HEK293T (cell line): ENCODE measurements around the gene SYTL2.
A peak's percentile ranks its signal among the peaks of the same experiment; 100 is the strongest.
"Not testable (repeated sequence)": the region's sequence is repeated elsewhere in the genome, so short reads cannot be mapped to it uniquely, and the experiment has no call there.

Experiments used
- CTCF ChIA-PET: fragments of 350-600 bp; formaldehyde crosslinking; extraction: SDS; loops from one replicate; lab custom pipeline; 2021; ENCODE audit warnings: antibody characterized with exemption, inconsistent platforms; lab: Yijun Ruan, JAX
- POLR2A ChIA-PET: fragments of 350-600 bp; formaldehyde crosslinking; extraction: SDS; loops from one replicate; lab custom pipeline; 2020; ENCODE audit warnings: antibody characterized with exemption, inconsistent platforms; lab: Yijun Ruan, JAX
- DNase-seq: peaks from one replicate; pipeline ENCODE4 v3.0.0; 2012; ENCODE audit warnings: mixed read lengths; ENCODE audit errors: extremely low spot score
- ARNT ChIP-seq: fragments of 450-650 bp; IDR thresholded peaks from 2 replicates; pipeline ENCODE4 v1.6.1; 2017; ENCODE audit warnings: mild to moderate bottlenecking
- BHLHE40 ChIP-seq: fragments of 450-650 bp; IDR thresholded peaks from 2 replicates; pipeline ENCODE4 v1.6.1; 2016; ENCODE audit warnings: mild to moderate bottlenecking, moderate library complexity, borderline replicate concordance
- CTBP1 ChIP-seq: fragments of 450-650 bp; IDR thresholded peaks from 2 replicates; pipeline ENCODE4 v1.6.1; 2016; ENCODE audit warnings: borderline replicate concordance
- ELF4 ChIP-seq: fragments of 450-650 bp; IDR thresholded peaks from 2 replicates; pipeline ENCODE4 v1.6.1; 2017; ENCODE audit warnings: antibody characterized with exemption
- FOXA1 ChIP-seq: fragments of 450-650 bp; IDR thresholded peaks from 2 replicates; pipeline ENCODE4 v1.6.1; 2016; ENCODE audit warnings: mild to moderate bottlenecking
- FOXK2 ChIP-seq: fragments of 450-650 bp; IDR thresholded peaks from 2 replicates; pipeline ENCODE4 v1.6.1; 2016; ENCODE audit warnings: mild to moderate bottlenecking
- FOXM1 ChIP-seq: fragments of 450-650 bp; IDR thresholded peaks from 2 replicates; pipeline ENCODE4 v1.6.1; 2017; ENCODE audit warnings: mild to moderate bottlenecking, borderline replicate concordance
- HDGF ChIP-seq: fragments of 450-650 bp; IDR thresholded peaks from 2 replicates; pipeline ENCODE4 v1.6.1; 2017; ENCODE audit warnings: antibody characterized with exemption, borderline replicate concordance
- L3MBTL2 ChIP-seq: fragments of 450-650 bp; conservative IDR thresholded peaks from 2 replicates; pipeline ENCODE4 v1.6.1; 2016; ENCODE audit warnings: mild to moderate bottlenecking
- LEF1 ChIP-seq: fragments of 450-650 bp; IDR thresholded peaks from 2 replicates; pipeline ENCODE4 v1.6.1; 2017; ENCODE audit warnings: mild to moderate bottlenecking, borderline replicate concordance
- NFRKB ChIP-seq: fragments of 450-650 bp; IDR thresholded peaks from 2 replicates; pipeline ENCODE4 v1.6.1; 2016; ENCODE audit warnings: mild to moderate bottlenecking, moderate library complexity
- PKNOX1 ChIP-seq: fragments of 450-650 bp; IDR thresholded peaks from 2 replicates; pipeline ENCODE4 v1.6.1; 2016
- SP1 ChIP-seq: fragments of 450-650 bp; IDR thresholded peaks from 2 replicates; pipeline ENCODE4 v1.6.1; 2017
- SUZ12 ChIP-seq: fragments of 450-650 bp; IDR thresholded peaks from 2 replicates; pipeline ENCODE4 v1.6.1; 2016; ENCODE audit warnings: mild to moderate bottlenecking
- TARDBP ChIP-seq: fragments of 450-650 bp; IDR thresholded peaks from 2 replicates; pipeline ENCODE4 v1.6.1; 2016
- ZNF384 ChIP-seq: fragments of 450-650 bp; IDR thresholded peaks from 2 replicates; pipeline ENCODE4 v1.6.1; 2016

SYTL2 gene

GRCh38 chr11:85663080-85663752 is 147.7 kb downstream of the SYTL2 start:
- CTCF ChIA-PET, result no interaction called here
- no peak for DNase-seq
- no peak for TF ChIP-seq ELF4
- peak; percentile 47 for TF ChIP-seq ZNF384
- POLR2A ChIA-PET, result interaction anchor here (1.0 to 1.8 kb wide), 4 partner anchors 10 to 35 kb away, joined by 3 to 9 read pairs (median 6); partner anchors contain the start of genes DLG2 and TMEM126B

GRCh38 chr11:85661972-85662664 is 148.8 kb downstream of the SYTL2 start:
- TF ChIP-seq HDGF, result no peak
- TF ChIP-seq SP1, result no peak
- TF ChIP-seq FOXK2, result no peak
- no peak for TF ChIP-seq ELF4
- TF ChIP-seq PKNOX1, result no peak
- no peak for TF ChIP-seq BHLHE40
- TF ChIP-seq LEF1, result no peak
- TF ChIP-seq FOXM1, result no peak
- no peak for TF ChIP-seq TARDBP
- TF ChIP-seq ARNT, result no peak
- TF ChIP-seq FOXA1, result no peak
- no peak for DNase-seq
- ChIA-PET CTCF (no interaction called here), POLR2A (interaction anchor here (0.9 kb wide), 1 partner anchor 34 kb away, joined by 3 read pairs; the partner anchor contains the start of genes DLG2 and TMEM126B)

- DNase-seq, result no peak
- TF ChIP-seq BHLHE40, result no peak
- TF ChIP-seq FOXK2, result no peak
- TF ChIP-seq SUZ12, result no peak
- no peak for TF ChIP-seq FOXA1
- no peak for TF ChIP-seq ELF4
- TF ChIP-seq TARDBP, result no peak
- TF ChIP-seq FOXM1, result no peak
- no peak for TF ChIP-seq HDGF
- no peak for TF ChIP-seq PKNOX1
- TF ChIP-seq ZNF384, result no peak
- TF ChIP-seq L3MBTL2, result no peak
- no peak for TF ChIP-seq NFRKB
- no peak for TF ChIP-seq ARNT
- no peak for TF ChIP-seq SP1
- ChIA-PET CTCF (no interaction called here), POLR2A (interaction anchor here (1.1 kb wide), 1 partner anchor 30 kb away, joined by 6 read pairs; the partner anchor contains the start of genes DLG2 and TMEM126B)
Measured at GRCh38 chr11:85658180-85658579, 152.8 kb downstream of the SYTL2 start.

GRCh38 chr11:85656777-85657176 is 154.2 kb downstream of the SYTL2 start:
- no peak for TF ChIP-seq SP1
- TF ChIP-seq ELF4, result no peak; the same call in 1 of the 2 replicates
- TF ChIP-seq CTBP1, result no peak
- no peak for TF ChIP-seq ZNF384
- TF ChIP-seq BHLHE40, result no peak
- ChIA-PET CTCF (no interaction called here), POLR2A (interaction anchor here (1.5 kb wide), 1 partner anchor 9 kb away, joined by 6 read pairs; the partner anchor contains the start of gene TMEM126A)
- no peak for DNase-seq

GRCh38 chr11:85654343-85654742 is 156.6 kb downstream of the SYTL2 start:
- DNase-seq, CTCF ChIA-PET: not testable (repeated sequence)
- POLR2A ChIA-PET, result interaction anchor here (1.0 kb wide), 2 partner anchors 9 kb away, joined by 3 read pairs; no protein-coding TSS in a partner anchor

GRCh38 chr11:85652786-85653447 is 158.0 kb downstream of the SYTL2 start:
- ChIA-PET POLR2A (interaction anchor here (1.0 kb wide), 2 partner anchors 8 to 10 kb away, joined by 3 read pairs; no protein-coding TSS in a partner anchor), CTCF (no interaction called here)
- no peak for DNase-seq
- TF ChIP-seq FOXM1 (no peak), TARDBP (no peak), PKNOX1 (peak; percentile 48; the same call in 1 of the 2 replicates), L3MBTL2 (no peak), BHLHE40 (no peak)

GRCh38 chr11:85651118-85651517 is 159.8 kb downstream of the SYTL2 start:
- ChIA-PET CTCF (no interaction called here), POLR2A (interaction anchor here (1.0 kb wide), 1 partner anchor 14 kb away, joined by 3 read pairs; the partner anchor contains the start of gene CREBZF)
- DNase-seq, result no peak
- TF ChIP-seq LEF1, result no peak
